RWPE2 (cell line): Measurements from ENCODE around the gene TBC1D1.

Experiments used
- ATAC-seq: fragments of 200-7000 bp; cut with Tn5 transposase; 3 replicates; pipeline ENCODE4 v1.9.1; 2021; ENCODE audit warnings: low read depth
- DNase-seq: peaks from one replicate; pipeline ENCODE4 v3.0.0-alpha.2; 2020; ENCODE audit warnings: low spot score
- H3K27ac ChIP-seq: fragments of 450-650 bp; 2 replicates; pipeline ENCODE4 v1.5.1; 2017; ENCODE audit warnings: mild to moderate bottlenecking; ENCODE audit not compliant: poor library complexity, severe bottlenecking
- H3K27me3 ChIP-seq: fragments of 250-450 bp; sonication (Bioruptor Pico); 2 replicates; pipeline ENCODE4 v1.5.1; 2021; ENCODE audit warnings: mild to moderate bottlenecking, moderate library complexity; ENCODE audit not compliant: insufficient read depth, poor library complexity, severe bottlenecking
- H3K36me3 ChIP-seq: fragments of 250-450 bp; sonication (Bioruptor Pico); 2 replicates; pipeline ENCODE4 v1.5.1; 2020; ENCODE audit warnings: low read depth, mild to moderate bottlenecking, moderate library complexity
- H3K4me1 ChIP-seq: fragments of 250-450 bp; sonication (Bioruptor Pico); 2 replicates; pipeline ENCODE4 v1.5.1; 2021; ENCODE audit warnings: mild to moderate bottlenecking, moderate library complexity; ENCODE audit not compliant: insufficient read depth, poor library complexity, severe bottlenecking
- H3K4me3 ChIP-seq: fragments of 250-450 bp; sonication (Bioruptor Pico); 2 replicates; pipeline ENCODE4 v1.5.1; 2021; ENCODE audit warnings: mild to moderate bottlenecking, moderate library complexity; ENCODE audit not compliant: severe bottlenecking
- H3K9me3 ChIP-seq: fragments of 250-450 bp; sonication (Bioruptor Pico); 2 replicates; pipeline ENCODE4 v1.5.1; 2021; ENCODE audit warnings: mild to moderate bottlenecking, moderate library complexity; ENCODE audit not compliant: severe bottlenecking
- TF ChIP-seq, protein P1 (sequence below): fragments of 450-650 bp; IDR thresholded peaks from one replicate; pipeline ENCODE4 v1.5.1; 2017; ENCODE audit warnings: mild to moderate bottlenecking, moderate library complexity; ENCODE audit not compliant: poor library complexity, severe bottlenecking

The TBC1D1 gene

GRCh38 chr4:38084877-38085711, 194.2 kb downstream of the TBC1D1 start:
- no peak for ATAC-seq
- Histone ChIP-seq H3K27me3 (no peaks in the 10 kb centered on the region), H3K4me1 (no peaks in the 10 kb centered on the region), H3K4me3 (no peak overlapping the region), H3K9me3 (no peaks in the 10 kb centered on the region), H3K27ac (no peak overlapping the region), H3K36me3 (no peaks in the 10 kb centered on the region)
- no peak for DNase-seq
- TF ChIP-seq, protein P1, sequence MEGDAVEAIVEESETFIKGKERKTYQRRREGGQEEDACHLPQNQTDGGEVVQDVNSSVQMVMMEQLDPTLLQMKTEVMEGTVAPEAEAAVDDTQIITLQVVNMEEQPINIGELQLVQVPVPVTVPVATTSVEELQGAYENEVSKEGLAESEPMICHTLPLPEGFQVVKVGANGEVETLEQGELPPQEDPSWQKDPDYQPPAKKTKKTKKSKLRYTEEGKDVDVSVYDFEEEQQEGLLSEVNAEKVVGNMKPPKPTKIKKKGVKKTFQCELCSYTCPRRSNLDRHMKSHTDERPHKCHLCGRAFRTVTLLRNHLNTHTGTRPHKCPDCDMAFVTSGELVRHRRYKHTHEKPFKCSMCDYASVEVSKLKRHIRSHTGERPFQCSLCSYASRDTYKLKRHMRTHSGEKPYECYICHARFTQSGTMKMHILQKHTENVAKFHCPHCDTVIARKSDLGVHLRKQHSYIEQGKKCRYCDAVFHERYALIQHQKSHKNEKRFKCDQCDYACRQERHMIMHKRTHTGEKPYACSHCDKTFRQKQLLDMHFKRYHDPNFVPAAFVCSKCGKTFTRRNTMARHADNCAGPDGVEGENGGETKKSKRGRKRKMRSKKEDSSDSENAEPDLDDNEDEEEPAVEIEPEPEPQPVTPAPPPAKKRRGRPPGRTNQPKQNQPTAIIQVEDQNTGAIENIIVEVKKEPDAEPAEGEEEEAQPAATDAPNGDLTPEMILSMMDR = no peak

DNA sequence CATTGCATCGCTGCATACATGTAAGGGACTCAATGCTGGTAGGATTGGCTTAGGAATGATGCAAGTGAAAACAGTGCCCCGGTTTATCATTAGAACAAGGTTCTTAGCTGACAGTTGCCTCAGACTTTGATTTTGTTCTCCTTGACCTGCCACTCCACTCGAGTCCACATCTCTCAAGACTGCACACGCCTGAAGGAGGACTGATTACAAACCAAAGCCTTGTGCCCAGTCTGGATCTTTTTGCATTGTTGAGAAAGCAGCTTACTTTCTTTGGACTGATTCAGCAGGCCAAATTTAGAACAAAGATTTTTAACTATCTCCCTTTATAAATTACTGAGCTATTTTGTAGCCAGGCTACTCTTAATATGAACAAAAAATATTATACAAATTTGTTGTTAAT, 194.9 kb downstream of the TBC1D1 start:
- TF ChIP-seq, protein P1 = no peak

DNA sequence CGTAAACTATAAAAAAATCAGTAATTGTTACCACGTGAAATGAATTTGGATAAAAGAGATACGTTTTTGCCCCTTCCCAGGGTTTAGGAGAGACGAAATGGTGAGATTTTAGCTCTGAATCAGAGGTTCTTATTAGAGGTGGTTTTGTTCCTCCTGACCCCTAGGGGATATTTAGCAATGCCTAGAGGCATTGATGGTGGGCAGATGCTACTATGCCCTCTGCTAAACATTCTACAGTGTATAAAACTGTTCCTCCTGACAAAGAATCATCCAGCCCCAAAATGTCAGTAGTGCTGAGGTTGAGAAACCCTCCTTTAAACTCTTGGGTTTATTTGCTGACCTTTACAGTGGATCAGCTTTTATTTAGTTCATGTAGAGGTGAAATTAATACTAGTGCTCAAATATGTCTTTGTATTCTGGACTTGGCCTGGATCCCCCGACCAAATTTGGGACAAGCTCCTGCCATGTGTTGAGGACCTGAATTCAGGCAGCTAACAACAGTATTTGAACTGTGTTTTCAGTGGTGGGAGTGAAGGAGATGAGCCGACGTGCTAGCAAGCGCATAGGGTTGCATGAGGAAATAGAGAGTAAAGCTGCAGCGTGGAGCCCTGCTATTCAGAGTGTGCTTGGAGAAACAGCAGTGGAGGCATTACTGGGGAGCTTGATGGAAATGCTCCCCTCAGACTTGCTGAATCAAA, 195.4 kb downstream of the TBC1D1 start:
- no peaks in the 10 kb centered on the region for H3K27me3 ChIP-seq
- no peak overlapping the region for H3K27ac ChIP-seq
- peaks cover 2% of the 10 kb centered on the region for H3K4me1 ChIP-seq
- H3K4me3 ChIP-seq = no peak overlapping the region
- H3K9me3 ChIP-seq = no peaks in the 10 kb centered on the region
- TF ChIP-seq, protein P1 = no peak
- DNase-seq (no peak), ATAC-seq (no peak)
- H3K36me3 ChIP-seq = no peaks in the 10 kb centered on the region

More for the DNA sequence above, 194.9 kb downstream of the TBC1D1 start:
- no peak for ATAC-seq
- Histone ChIP-seq H3K4me3 (no peak overlapping the region), H3K27ac (no peak overlapping the region), H3K4me1 (no peaks in the 10 kb centered on the region), H3K9me3 (no peaks in the 10 kb centered on the region), H3K27me3 (no peaks in the 10 kb centered on the region), H3K36me3 (no peaks in the 10 kb centered on the region)
- DNase-seq = no peak

DNA sequence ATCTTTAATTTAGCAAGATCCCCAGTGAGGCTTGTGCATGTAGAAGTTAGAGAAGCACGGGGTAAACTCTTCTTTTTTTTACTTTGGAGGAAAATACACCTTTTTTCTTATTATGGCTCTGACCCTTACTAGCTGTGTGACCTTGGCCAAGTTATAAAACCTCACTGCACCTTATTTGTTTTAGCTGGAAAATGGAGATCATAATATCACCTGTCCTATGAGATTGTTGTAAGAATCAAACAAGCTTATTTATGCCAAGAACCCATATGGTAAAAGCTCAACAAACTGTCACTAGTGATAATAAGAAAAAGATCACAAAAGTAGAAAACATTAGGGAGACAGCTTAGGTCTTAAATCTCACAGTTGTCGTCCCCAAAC, 196.0 kb downstream of the TBC1D1 start:
- TF ChIP-seq, protein P1 = no peak
- peaks cover 6% of the 10 kb centered on the region for H3K4me1 ChIP-seq
- no peaks in the 10 kb centered on the region for H3K36me3 ChIP-seq
- H3K27me3 ChIP-seq = no peaks in the 10 kb centered on the region
- no peak overlapping the region for H3K4me3 ChIP-seq
- H3K9me3 ChIP-seq = no peaks in the 10 kb centered on the region
- H3K27ac ChIP-seq = no peak overlapping the region
- ATAC-seq = no peak
- DNase-seq = no peak
